ENCODE data around the gene RNF213.
"Not testable (repeated sequence)": the region's sequence is repeated elsewhere in the genome, so short reads cannot be mapped to it uniquely, and the experiment has no call there.

The RNF213 gene

DNA sequence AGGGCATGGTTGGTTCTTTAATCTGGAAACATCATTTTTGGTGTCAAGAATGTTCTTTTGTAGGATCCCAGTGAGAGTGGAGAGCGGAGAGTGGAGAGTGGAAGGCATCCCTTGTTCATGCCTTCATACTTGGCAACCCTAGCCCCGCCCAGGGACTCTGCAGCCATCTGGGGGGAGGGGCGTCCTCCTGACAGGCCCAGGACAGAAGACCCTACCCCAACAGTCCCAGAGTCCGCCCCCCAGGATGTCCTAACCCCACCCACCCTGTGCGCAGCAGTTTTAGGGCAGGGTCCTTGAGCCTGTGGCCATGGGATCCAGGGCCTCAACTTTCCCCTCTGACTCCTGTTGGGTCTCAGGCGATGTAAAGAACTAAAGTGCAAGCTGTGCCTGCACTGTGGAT lies 36.0 kb upstream of the RNF213 start:
- DNase-seq = no peak

DNA sequence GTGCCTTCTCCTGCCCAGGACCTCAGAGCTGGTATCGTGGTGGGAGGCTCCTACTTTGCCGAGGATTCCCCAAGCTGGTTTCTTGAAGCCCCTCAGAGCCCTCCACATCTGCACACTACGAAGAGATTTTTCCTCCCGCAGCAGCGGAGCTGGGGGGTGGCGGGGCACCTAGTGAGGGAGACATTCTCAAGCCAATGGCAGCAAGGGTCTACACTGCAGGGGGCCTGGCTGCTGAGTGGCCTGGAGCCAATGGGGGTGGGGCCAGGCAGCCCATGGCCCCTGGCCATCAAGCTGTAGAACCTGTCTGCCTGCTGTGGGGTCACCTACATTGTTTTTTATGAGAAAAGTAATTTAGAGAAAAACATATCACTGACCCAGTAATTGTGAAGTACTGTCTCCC lies 35.4 kb upstream of the RNF213 start:
- no peak for DNase-seq

DNA sequence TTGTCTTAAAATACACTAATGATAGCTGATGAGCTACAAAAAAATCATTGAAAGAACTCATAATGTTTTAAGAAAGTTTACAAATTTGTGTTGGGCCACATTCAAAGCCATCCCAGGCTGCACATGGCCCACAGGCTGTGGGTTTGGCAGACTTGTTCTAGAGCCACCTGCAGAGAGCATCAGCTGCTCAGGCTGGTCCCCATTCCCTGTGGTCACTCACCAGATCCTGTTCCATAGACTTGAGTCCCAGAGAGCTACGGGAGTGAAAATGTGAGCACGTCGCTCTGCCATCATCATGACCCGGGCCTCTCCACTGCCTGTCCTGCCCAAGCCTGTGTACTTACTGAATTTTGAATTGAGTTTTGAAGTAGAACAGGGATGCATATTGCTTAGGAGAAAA lies 33.5 kb upstream of the RNF213 start:
- DNase-seq = no peak

DNA sequence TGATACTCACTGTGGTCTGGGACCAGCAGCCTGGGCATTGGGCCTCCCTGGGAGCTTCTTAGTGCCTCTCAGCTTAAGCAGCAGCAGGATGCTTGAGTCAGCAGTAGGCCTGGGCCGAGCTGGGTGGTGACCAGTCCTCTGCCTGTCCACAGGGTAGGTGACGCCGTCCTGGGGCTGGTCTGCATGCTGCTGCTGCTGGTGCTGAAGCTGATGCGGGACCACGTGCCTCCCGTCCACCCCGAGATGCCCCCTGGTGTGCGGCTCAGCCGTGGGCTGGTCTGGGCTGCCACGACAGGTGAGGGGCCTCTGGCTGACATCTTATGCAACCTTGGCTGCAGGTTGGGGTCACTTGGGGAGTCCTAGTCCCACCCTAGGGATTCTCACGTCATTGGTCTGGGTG lies 33.0 kb upstream of the RNF213 start:
- DNase-seq = no peak

DNA sequence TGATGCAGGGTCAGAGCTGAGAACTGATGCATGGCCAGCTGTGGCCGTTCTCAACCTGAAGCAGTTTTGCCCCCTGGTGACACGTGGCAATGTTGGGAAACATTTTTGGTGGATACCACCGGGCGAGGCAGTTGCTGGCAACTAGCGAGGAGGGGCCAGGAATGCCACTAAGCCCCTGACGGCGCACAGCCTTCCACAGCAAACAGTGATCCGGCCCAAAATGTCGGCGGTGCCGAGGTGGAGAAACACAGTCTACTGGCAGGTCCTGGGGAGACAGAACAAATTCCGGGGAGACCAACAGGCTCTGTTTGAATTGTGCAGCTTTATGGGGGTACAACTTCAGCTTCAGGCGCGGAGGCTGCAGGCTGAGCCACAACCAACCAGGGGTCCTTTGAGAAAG lies 32.2 kb upstream of the RNF213 start:
- DNase-seq = no peak

DNA sequence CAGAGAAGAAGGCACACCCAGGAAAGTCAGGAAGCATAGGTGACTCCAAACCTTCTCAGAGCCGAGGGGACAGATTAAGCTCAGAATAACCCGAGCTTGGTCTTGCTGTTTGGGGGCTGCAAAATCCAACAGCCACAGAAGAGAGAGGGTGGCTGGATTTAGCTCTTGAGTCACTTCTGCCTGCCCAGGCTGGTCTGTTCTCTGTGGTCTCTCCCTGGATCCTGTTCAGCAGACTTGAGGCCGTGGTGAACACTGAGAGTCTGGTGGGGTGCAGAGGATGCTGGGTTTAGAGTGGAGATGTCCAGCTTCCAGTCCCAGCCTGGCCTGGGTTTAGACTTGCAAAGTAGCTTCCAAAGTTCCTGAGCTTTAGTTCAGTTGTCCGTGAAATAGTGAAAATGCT lies 31.6 kb upstream of the RNF213 start:
- DNase-seq = no peak

DNA sequence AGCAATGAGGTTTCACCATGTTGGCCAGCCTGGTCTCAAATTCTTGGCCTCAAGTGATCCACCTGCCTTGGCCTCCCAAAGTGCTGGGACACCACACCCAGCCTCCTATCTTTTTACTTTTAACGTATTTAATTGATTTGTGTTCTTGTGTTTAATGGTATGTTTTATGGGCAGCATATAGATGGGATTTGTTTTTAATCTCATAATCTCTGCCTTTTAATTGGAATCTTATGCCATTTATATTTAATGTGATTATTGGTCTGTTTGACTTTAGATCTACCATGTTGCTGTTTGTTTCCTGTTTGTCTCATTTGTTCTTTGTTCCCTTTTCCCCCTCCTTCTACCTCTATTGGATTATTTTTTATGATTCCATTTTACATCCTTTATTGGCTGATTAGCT lies 28.2 kb upstream of the RNF213 start:
- DNase-seq = no peak

DNA sequence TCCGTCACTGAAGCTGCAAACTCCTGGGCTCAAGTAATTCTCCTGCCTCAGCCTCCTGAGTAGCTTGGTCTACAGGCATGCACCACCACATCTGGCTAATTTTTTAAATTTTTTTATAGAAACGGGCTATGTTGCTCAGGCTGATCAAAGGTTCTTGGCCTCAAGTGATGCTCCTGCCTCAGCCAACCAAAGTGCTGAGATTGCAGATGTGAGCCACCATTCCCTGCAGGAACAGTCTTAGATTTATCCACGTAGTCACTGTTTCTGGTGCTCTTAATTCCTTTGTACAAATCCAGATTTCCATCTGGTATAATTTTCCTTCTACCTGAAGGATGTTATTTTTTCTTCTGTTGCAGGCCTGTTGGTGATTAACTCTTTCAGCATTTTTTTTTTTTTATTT lies 27.4 kb upstream of the RNF213 start:
- no peak for DNase-seq

DNA sequence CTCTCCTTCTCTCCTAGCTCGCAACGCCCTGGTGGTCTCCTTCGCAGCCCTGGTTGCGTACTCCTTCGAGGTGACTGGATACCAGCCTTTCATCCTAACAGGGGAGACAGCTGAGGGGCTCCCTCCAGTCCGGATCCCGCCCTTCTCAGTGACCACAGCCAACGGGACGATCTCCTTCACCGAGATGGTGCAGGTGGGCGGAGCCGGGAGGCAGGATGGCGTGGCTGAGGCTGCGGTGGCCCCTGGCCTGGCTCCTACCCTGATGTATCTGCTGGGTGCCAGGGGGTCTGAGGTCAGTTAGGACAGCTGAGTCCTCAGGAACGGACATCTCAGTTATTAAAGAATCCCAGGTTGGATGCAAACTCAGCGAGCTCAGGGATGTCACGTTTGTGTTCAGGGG lies 23.7 kb upstream of the RNF213 start:
- DNase-seq = no peak

DNA sequence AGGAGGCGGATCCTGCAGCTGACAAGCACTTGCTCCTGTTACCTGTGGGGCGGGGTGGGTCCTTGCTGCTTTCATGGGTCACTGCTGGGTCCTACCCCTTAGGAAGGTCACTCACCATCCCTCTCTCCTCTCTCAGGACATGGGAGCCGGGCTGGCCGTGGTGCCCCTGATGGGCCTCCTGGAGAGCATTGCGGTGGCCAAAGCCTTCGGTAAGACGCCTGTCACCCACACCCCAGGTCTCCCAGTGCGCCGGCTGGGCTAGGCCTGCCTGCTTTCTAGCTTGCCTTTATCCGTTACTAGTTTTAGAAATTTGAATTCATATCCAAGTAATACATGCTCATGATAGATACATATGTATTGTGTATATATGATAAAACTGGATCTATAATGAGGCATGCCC lies 23.3 kb upstream of the RNF213 start:
- DNase-seq = no peak

DNA sequence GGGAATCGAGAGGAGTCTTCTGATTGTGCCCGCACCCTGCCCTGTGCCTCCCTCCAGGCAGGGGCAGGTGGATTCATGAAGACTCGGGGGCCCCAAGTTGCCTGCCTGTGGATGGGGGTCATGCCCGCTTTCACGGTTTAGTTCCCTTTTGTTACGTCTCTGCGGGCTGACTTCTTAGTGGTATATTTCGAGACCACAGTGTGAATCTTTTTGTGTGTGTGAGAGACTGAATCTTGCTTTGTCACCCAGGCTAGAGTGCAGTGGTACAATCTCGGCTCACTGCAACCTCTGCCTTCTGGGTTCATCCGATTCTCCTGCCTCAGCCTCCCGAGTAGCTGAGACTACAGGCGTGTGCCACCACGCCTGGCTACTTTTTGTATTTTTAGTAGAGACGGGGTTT lies 18.1 kb upstream of the RNF213 start:
- no peak for DNase-seq

DNA sequence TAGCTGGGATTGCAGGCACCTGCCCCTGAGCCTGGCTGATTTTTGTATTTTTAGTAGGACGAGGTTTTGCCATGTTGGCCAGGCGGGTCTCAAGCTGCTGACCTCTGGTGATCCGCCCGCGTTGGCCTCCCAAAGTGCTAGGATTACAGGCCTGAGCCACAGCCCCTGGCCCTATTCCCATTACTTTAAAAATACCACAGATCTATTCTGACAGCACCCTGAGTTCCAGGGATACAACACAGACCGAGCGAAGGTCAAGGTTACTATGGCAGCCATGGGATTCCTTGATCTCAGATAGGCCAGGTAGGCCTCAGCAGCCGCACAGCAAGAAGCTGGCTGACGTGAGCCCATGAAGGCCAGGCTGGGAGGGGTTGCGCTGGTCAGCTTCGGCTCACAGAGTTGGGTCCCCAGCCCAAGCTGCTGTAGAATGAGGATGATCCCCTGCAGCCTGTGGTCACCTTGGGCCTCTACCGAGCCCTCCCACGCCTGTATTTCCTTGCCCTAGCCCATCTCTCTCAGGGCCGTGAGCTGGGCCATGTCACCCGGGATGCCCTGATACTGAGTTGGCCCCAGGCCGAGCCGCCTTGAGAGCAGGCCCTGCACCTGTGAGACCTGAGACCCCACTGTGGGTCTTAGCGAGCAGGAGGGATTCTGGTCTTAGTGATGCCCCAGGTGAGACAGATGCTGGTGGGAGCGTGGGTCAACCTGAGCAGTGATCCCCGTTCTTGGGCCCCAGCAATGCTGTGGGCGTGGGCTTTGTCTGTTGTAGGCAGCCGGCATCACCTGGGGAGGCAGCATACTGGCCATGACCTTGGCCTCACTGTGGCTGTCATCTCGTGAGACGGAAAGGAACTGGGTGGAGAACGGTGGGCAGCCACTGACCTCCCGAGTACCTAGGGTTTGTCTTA lies 16.9 kb upstream of the RNF213 start:
- no peak for DNase-seq

DNA sequence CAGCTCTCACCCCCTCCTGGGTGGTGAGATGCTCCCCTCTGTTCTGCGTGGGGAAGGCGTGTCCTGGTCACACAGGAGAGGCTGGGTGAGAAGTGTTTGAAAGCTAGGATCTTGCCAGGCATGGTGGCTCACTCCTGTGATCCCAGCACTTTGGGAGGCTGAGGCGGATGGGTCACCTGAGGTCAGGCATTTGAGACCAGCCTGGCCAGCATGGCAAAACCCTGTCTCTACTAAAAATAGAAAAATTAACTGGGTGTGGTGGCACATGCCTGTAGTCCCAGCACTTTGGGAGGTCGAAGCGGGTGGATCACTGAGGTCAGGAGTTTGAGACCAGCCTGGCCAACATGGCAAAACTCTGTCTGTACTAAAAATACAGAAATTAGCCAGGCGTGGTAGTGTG lies 16.2 kb upstream of the RNF213 start:
- not testable (repeated sequence) for DNase-seq

DNA sequence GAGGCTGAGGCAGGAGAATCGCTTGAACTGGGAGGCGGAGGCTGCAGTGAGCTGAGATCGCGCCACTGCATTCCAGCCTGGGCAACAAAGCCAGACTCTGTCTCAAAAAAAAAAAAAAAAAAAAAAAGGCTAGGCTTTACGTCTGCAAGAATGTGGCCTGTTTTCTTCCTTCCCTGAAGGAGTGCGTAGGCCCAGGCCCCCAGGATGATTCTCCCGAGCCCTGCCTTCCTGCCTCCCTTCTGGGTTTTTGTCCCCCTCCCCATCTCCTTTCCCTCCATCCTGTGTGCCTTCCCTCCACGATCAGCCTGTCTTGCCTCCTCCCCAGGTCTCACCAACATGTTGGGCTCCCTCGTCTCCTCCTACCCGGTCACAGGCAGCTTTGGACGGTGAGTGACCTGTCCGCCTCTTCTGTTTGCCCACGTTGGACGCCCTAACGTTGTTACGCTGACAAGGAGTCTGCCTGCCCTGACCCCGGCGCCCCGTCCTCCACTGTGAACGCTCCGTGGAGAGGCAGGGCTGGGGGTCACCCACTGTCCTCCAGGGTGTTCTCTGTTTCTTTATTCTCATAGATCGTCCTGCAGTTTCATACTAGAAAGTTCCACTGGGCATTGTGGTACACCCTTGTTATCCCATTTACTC lies 15.7 kb upstream of the RNF213 start:
- no peak for DNase-seq

DNA sequence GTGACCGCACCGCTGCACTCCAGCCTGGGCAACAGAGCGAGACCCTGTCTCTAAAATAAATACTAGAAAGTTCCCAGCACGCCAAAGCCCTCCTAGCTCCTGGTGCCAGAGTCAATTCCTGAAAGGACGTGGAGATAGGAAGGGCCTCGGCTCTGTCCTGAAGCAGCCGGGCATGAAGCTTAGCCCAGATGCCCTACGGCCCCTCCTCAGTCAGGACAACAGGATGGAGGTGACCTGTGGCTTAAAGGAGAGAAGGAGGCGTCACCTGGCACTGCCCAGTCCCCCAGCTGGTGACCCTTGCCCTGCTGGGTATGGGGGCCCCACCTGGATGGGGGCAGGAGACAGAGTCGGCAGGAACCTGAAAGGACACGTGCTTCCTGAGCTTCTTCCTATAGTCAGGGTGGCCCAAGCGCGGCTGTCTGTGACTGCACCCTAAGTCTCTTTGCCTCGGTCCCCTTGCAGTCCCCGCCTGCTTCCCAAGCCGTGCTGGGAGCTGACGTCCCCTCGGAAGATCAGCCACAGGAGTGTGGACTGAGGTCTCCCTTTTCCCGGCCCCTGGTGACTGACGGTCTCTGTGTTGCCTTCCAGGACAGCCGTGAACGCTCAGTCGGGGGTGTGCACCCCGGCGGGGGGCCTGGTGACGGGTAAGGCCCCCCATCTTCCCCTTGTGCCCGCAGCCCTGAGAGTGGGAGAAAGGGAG lies 14.9 kb upstream of the RNF213 start:
- DNase-seq = no peak

DNA sequence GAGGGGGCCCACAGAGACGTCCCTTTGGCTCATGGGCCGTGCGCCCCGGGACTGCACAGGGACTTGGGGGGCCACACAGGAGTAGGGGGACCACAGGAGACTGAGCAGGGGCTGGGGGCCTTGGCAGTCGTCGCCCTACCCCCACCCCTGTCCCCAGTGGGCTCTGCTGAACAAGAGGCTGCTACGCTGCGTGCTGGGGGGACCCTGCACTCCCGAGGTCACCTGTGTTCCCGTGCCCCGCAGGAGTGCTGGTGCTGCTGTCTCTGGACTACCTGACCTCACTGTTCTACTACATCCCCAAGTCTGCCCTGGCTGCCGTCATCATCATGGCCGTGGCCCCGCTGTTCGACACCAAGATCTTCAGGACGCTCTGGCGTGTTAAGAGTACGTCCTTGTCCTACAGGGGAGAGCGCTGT lies 14.4 kb upstream of the RNF213 start:
- DNase-seq = no peak

DNA sequence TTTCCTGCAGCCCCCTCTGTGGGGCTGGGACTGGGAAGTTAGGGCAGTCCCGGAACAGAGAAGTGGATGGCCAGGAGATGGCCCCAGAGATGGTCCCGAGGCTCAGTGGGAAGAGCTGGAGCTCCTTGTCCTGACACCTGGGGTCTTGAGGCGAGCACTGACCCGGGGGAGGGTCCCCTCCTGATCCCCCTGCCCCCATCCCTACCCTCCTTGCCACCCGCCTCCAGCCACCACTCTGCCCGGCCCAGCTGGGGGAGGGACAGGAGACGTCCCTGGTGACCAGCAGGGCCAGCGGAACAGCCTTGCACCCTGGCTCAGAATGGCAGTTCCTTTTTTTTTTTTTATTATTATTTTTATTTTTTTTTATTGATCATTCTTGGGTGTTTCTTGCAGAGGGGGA lies 13.9 kb upstream of the RNF213 start:
- DNase-seq = no peak

DNA sequence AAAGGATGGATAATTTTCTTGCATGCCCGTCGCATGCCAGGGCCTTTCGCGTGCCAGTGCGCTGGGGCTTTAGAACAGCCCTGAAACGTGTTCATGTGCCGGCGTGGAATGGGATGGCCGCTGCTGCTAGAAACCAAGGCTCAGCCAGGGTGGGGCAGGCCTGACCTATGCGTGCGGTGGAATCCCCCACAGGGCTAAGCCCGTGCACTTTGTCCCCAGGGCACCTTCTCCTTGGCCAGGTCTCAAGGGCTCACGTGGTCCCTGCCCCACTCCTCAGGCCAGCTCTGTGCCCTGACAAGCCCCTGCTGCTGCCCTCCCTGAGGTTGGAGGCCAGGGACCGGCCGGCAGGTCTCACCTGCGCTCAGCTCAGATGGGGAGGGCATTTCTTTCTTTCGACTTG lies 13.1 kb upstream of the RNF213 start:
- DNase-seq = no peak

DNA sequence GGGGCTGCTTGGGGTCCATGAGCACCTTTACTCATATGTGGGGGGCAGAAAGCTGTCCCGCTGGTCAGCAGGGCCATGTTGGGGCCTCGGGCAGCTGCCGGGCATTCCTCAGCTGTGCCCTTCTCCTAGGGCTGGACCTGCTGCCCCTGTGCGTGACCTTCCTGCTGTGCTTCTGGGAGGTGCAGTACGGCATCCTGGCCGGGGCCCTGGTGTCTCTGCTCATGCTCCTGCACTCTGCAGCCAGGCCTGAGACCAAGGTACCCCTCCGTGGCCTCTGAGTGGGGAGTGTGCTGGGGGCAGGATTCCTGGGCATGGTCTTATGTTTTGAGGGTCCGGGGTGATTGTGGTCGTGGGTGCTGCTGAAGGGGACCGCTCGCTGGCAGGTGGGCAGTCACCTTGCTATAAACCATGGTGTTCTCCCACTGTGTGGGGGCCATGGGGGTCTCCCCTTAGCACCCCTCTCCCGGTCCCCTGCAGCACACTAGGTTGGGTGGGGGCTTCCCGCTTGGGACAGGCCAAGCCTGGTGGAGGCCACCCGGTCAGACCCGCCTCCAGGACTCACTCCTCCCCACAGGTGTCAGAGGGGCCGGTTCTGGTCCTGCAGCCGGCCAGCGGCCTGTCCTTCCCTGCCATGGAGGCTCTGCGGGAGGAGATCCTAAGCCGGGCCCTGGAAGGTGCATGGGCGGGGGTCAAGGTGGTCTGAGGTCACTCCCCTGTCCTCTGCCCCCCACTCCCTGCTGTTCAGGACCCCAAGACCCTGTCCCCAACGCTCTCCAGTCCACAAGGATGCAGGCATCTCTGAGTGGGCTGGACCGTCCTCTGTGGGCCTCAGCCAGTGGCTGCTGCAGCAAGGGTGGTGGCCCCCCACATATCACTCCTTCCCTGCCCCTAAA lies 12.4 kb upstream of the RNF213 start:
- no peak for DNase-seq

DNA sequence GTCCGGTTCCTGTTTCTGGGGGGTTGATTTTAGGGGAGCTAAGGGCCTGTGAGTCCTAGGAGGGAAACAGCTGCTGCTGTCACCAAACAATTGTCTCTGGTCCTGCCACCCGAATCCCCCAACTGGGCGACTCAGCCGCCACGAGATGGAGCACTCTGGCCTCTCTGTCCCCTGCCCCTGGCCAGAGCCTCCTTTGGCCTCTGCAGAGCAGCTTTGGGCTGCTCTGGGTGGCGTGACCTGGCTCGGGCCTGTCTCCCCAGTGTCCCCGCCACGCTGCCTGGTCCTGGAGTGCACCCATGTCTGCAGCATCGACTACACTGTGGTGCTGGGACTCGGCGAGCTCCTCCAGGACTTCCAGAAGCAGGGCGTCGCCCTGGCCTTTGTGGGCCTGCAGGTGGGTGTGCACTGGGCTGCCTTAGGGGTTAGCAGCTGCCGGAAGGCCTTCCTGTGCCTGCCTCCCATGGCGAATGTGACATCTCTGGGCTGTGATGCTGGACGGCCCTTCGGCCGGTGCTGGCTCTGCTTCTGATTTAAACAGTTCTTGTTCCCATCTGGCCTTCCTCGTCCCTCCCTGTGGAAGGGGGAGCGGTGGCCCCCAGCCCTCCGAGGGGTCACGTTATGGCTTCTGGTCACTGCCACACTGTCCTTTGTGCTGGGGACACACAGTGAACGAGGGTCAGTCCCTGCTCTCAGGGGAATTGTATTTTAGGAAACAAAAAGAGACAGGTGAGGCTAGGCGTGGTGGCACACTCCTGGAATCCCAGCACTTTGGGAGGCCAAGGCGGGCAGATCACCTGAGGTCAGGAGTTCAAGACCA lies 11.6 kb upstream of the RNF213 start:
- DNase-seq = no peak

DNA sequence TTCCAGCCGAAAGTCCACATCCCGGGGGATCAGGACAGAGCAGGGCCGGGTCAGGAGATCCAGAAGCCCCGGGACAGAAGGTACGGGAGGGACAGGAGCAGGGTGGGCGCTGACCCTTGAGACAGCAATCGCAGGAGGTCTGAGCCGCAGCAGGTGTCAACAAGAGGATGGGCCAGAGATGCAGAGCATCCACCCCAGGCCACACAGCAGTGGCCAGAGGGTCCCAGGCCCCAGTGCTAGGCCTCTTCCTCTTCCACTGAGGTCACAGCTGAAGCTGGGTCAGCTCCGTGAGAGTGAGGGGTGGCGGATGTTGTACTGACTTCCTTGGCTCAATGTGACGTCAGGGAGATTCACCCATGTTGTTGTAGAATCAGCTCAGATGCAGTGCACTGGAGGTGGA lies 8.7 kb upstream of the RNF213 start:
- DNase-seq = no peak

DNA sequence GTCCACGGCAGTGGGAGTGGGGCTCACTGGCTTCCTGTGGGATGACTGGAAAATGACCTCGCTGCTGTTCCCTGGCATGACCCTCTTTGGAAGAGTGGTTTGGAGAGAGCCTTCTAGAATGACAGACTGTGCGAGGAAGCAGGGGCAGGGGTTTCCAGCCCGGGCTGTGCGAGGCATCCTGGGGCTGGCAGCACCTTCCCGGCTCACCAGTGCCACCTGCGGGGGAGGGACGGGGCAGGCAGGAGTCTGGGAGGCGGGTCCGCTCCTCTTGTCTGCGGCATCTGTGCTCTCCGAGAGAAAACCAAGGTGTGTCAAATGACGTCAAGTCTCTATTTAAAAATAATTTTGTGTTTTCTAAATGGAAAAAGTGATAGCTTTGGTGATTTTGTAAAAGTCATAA lies 7.8 kb upstream of the RNF213 start:
- DNase-seq = no peak

Data from NCI-H1930 (cell line).